OCI-M2 (cell line): ENCODE results near the gene SMPD1.

Experiments used
- DNase-seq: peaks from one replicate; lab custom pipeline; 2025; ENCODE audit not compliant: unreplicated experiment; lab: John Stamatoyannopoulos, UW

SMPD1 gene

GRCh38 chr11:6410695-6411430 lies 20.6 kb downstream of the SMPD1 start:
- DNase-seq, result no peak

- no peak for DNase-seq
Observed at GRCh38 chr11:6411594-6412031, 21.3 kb downstream of the SMPD1 start.

GRCh38 chr11:6413791-6414201 lies 23.5 kb downstream of the SMPD1 start:
- no peak for DNase-seq

GRCh38 chr11:6414874-6415328 lies 24.6 kb downstream of the SMPD1 start:
- DNase-seq, result no peak

- DNase-seq, result no peak
Observed at GRCh38 chr11:6415797-6416196, 25.5 kb downstream of the SMPD1 start.

- DNase-seq, result no peak
Observed at GRCh38 chr11:6417907-6418556, 27.8 kb downstream of the SMPD1 start.

GRCh38 chr11:6418557-6419008 lies 28.3 kb downstream of the SMPD1 start:
- DNase-seq, result no peak

- no peak for DNase-seq
Observed at GRCh38 chr11:6419009-6419631, 28.8 kb downstream of the SMPD1 start, which contains the start of gene APBB1. Gene APBB1 (minus strand): TSS chr11:6419094. CDS start chr11:6411347, 7,747 bp downstream.

- no peak for DNase-seq
Observed at GRCh38 chr11:6420677-6421076, 30.4 kb downstream of the SMPD1 start.

GRCh38 chr11:6427516-6427915 lies 37.2 kb downstream of the SMPD1 start:
- DNase-seq, result no peak

- no peak for DNase-seq
Observed at GRCh38 chr11:6431861-6432260, 41.6 kb downstream of the SMPD1 start.

- DNase-seq, result no peak
Observed at GRCh38 chr11:6433998-6434660, 43.9 kb downstream of the SMPD1 start.

GRCh38 chr11:6437423-6437822 lies 47.1 kb downstream of the SMPD1 start:
- no peak for DNase-seq

GRCh38 chr11:6437993-6438392 lies 47.7 kb downstream of the SMPD1 start:
- no peak for DNase-seq

- DNase-seq, result no peak
Observed at GRCh38 chr11:6438979-6439571, 48.8 kb downstream of the SMPD1 start.

- DNase-seq, result no peak
Observed at GRCh38 chr11:6440906-6441358, 50.7 kb downstream of the SMPD1 start, which contains the start of gene HPX. Gene HPX (minus strand): TSS chr11:6440987. CDS start chr11:6440963, 24 bp downstream.

- no peak for DNase-seq
Observed at GRCh38 chr11:6442441-6442840, 52.2 kb downstream of the SMPD1 start.

GRCh38 chr11:6443269-6444003 lies 53.2 kb downstream of the SMPD1 start:
- no peak for DNase-seq
